Transverse colon (tissue), 4 donors: ENCODE data around the gene TNN.

Experiments used
- CTCF ChIP-seq, 5 experiments: fragments of 200-600 bp in 3 of 5; fragments of 450-650 bp in 2 of 5; sonication (generic) in 3 of 5; IDR thresholded peaks; 1 replicate in 2 of 5; 2 replicates in 3 of 5; pipeline ENCODE4 v1.5.1; 2016 to 2017; ENCODE audit warnings: antibody characterized with exemption in 5 of 5, inconsistent platforms in 3 of 5, mild to moderate bottlenecking in 2 of 5, moderate library complexity in 1 of 5
- POLR2A ChIP-seq: fragments of 450-650 bp; IDR thresholded peaks from one replicate; pipeline ENCODE4 v1.6.1; 2016; ENCODE audit warnings: antibody characterized with exemption, mild to moderate bottlenecking, moderate library complexity
- POLR2AphosphoS5 ChIP-seq, 3 donors: sonication (generic); formaldehyde crosslinking; IDR thresholded peaks; one replicate each; pipeline ENCODE4 v1.6.1; 2016; ENCODE audit warnings: antibody characterized with exemption in 3 of 3

DNA sequence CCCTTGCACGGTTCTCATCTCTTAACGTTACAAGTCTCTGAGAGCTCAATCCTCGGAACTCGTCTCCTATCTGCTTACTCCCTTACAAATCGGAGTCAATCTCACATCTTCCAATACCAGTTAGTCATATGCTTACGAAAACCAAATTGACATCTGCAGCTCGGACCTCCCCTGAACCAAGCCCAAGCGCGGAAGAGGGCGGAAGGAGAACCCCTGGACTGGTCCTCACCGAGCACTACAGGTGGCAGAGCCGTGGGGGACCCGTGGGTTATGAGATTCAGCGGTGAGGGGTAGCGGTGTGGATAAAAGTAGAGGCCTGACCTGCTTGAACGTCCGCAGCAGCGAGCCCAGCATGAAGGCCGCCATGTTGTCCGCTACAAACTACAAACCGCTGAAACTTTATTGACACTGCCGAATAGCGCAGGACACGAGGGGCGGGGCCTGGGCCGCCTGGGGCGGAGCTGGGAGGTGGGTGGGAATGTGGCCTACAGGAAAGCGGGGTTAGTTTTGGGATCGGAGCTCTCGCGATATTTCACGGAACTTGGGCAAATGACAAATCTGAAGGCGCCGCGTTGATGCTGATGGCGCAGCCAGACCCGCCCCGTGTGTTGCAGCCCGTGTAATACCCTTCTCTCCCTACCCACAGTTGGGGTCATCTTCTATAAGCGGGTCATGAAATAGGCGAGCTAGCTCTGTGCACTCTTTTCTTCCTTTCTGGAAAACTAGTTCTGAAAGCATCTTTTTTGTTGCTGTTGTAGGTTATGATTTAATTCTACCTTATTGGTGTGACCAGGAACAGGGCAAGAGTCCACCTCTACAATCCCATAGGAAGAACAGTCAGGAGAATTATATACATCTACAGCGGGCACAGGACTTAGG is 44.4 kb upstream of the TNN start, which contains the start of gene MRPS14:
- TF ChIP-seq CTCF (IDR thresholded peaks at IDR 0.05) (peak in 1 of 5 experiments; percentile 17), POLR2A (peak; percentile 75), POLR2AphosphoS5 (IDR thresholded peaks at IDR 0.05) (peak; percentile 88 to 93 (median 89))
